Right lung (tissue), 5 donors: ENCODE measurements around the gene PLVAP. TPM values are rescaled to one million over a fixed set of nuclear protein-coding genes. Genes with fewer than 3 reads are reported as not detected.
"Not testable (repeated sequence)": the region's sequence is repeated elsewhere in the genome, so short reads cannot be mapped to it uniquely, and the experiment has no call there.

Experiments used
- DNase-seq, 2 donors: peaks; one replicate each; pipeline ENCODE4 v3.0.0-alpha.2; 2013
- polyA plus RNA-seq, 5 donors: library from polyadenylated mRNA; unstranded; fragments of 120-200 nt; gene quantifications; one replicate each; pipeline versions ENCODE4 v1.2.1 to v1.2.3, GENCODE V29; 2013; ENCODE audit warnings: inconsistent platforms in 1 of 5, low replicate concordance in 1 of 5; ENCODE audit not compliant: insufficient read length in 5 of 5, insufficient read depth in 1 of 5

Gene PLVAP
- polyA plus RNA-seq, 5 donors: 10.1 to 24.4 (median 19.6) TPM

DNA sequence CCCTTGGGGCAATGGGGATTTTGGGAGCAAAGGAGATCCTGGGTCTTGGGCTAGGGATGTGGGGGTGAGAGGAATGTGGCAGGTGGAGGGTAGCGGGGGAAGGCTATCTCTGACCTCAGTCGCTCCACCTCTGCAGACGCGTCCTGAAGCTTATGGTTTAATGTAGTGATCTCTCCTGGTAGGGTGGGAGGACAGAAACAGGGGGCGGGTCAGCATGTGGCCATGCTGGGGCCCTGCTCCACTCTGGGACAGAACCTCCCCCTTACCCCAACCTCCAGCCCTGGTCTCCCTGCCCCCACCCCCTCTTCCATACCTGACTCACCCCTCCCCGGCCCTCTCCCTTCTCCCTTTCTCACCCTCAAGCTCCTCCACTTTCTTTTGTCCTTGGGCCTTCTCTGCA, 26.9 kb upstream of the PLVAP start:
- no peak for DNase-seq

GRCh38 chr19:17402982-17403855, 26.1 kb upstream of the PLVAP start:
- DNase-seq: no peak

DNA sequence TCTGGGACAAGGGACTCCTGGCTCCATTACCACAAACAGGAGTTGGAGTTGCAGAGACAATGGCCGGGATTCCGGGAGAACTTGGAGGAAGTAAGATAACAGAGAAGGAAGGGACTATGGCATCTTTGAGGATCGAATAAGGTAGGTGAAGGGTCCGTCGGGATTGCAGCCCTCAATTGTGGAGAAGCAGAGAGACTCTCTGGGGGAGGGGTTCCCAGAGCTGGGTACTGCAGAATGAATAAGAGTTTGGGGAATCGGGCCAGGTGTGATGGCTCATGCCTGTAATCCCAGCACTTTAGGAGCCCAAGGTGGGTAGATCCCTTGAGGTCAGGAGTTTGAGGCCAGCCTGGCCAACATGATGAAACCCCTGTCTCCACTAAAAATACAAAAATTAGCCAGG, 24.5 kb upstream of the PLVAP start:
- no peak for DNase-seq

GRCh38 chr19:17398902-17399527, 21.9 kb upstream of the PLVAP start:
- DNase-seq: no peak

DNA sequence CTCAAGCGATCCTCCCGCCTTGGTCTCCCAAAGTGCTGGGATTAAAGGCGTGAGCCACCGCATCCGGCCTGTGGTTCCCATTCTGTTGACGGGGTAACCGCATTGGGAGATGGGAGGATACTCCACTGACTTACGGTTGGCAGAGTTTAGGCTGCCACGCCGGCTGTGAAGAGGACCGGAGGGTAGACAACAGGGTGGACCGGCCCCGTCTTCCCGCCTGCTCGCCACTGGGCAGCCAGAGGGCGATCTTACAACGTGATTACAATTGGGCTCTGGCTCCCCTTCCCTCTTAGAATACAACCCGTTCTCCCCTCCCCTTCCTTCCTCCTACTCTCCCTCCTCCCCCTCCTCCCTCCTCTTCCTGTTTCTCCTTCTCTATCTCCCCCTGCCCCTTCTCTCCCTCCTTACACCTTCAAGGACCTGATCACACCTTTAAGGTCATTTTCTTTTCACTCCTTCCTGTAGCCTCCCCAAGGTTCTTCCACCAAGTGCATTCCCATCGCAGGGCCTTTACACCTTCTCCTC, 17.8 kb upstream of the PLVAP start:
- DNase-seq: no peak

DNA sequence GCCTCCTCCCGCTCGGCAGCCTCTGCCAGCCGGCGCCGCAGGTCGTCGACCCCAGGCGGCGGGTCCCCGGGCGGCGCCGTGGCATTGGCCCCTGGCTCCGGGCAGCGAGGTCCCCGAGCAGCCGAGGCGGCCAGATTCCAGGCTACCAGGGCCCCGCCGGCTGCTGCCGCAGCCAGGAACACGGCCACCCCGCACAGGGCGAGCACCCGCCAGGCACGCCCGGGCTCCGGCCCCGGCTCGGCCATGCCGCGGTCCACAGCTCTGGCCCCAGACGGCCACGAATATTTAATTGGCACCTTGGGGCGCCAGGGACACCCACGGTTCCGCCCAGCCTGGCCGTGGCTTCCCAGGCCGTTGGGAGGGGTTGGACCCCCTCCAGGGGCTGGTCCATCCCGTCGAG, 16.8 kb upstream of the PLVAP start, which contains the start of gene CCDC194:
CCDC194 (minus strand) TSS at position 283 of the 400 bp plus-strand sequence; CDS start at position 245, 38 bp downstream.
- DNase-seq: no peak

DNA sequence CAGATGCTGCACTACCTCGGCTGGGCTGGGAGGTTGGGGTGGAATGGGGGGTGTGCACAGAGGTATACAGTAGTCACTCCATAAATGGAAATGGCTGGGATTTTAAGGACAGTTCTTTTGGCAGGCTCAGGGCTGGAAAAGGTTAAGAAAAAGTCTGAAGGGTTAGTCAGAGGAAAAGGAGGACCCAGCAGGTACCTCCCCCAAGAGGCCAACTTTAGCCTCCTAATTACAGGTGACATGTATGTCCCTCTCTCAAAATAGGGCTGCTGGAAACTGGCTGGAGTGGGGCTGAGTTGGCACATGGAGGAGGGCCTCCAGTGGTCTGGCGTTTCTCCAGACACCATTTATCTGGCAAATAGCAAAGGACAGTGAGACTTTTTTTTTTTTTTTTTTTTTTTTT, 15.9 kb upstream of the PLVAP start:
- DNase-seq: no peak

DNA sequence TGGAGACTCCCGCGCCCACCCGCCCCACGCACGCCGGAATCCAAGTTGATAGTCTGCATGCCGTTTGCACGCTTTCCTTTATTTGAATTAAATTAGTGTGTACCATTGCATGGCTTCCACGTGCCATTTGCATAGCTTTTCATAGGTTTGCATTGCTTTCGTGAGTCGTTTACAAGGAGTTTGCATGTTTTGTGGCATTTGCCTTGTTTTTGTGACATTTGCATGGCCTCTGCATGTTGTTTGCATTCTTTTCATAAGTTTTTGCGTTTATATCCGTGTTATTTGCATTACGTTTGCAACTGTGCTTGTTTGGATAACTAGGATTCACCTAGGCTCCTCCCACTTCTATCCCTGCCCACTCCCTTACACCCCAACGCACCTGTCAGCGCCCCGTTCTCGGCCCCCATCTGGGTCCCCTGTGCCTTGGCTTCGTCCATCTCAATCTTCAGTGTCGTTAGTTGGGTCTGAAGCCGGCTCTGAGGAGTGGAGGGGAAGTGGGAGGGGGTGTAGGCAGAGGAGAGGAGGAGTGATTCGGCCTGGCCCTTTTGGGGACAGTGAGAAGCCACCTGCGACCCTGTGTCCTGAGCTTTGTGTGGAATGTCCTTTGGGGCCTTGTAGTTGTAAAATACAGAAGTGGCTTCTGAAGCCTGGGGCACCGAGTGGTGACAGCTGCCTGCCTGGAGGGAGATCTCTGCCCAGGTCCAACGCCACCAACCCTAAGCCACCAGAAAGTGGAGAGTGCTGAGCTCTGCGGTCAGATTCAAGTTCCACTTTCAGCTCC, 14.4 kb upstream of the PLVAP start:
- no peak for DNase-seq

DNA sequence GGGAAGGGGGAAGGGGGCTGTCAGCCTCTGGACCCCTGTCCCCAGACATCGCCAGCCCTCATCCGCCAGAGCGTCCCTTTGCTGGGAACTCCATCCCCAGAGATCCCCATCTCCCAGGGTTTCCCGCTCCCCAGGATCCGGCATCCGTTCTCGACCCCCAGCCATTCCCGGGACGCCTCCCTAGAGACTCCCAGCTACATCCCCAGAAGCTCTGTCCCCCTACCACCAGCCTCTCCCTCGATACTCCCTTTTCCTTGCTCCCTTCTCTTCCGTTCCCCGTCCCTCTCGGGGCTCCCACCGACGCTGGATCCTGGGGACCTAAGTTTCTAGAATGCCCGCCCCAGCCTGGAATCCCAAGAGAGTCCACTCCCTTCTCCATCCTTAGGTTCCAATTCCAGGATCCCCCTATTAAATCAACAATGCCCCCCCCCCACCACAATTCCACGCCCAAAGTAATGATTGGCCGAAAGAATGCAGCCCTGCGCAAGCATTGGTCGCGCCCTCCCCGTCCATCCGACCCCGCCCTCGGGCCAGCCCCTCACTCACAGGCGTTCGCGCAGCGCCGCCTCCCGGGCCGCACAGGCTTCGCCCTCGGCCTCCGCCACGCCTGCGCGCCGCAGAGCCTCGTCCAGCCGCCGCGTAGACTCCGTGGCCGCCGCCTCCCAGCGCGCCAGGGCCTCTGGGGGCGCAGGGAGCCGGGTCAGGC, 13.7 kb upstream of the PLVAP start:
- peak; percentile 92 to 93 for DNase-seq

- no peak for DNase-seq
Observed at GRCh38 chr19:17389957-17390664, 13.0 kb upstream of the PLVAP start.

DNA sequence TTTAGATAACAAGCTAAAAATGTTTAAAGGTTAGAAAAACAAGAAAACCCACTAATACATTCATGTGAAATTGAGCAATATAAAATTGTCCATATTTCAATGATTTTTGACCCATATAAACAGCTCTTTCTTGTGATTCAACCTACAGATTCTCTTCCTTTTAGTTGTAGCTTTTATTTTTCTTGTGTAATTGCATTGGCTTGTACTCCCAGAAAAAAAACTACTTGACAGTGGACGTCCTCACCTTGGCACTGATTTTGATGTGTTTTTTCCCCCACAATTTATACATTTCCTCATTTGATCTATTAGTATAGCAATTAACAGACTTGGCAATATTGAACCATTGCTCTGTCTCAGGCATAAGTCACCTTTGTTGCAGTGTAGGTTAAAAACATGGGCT, 12.1 kb upstream of the PLVAP start:
- no peak for DNase-seq

DNA sequence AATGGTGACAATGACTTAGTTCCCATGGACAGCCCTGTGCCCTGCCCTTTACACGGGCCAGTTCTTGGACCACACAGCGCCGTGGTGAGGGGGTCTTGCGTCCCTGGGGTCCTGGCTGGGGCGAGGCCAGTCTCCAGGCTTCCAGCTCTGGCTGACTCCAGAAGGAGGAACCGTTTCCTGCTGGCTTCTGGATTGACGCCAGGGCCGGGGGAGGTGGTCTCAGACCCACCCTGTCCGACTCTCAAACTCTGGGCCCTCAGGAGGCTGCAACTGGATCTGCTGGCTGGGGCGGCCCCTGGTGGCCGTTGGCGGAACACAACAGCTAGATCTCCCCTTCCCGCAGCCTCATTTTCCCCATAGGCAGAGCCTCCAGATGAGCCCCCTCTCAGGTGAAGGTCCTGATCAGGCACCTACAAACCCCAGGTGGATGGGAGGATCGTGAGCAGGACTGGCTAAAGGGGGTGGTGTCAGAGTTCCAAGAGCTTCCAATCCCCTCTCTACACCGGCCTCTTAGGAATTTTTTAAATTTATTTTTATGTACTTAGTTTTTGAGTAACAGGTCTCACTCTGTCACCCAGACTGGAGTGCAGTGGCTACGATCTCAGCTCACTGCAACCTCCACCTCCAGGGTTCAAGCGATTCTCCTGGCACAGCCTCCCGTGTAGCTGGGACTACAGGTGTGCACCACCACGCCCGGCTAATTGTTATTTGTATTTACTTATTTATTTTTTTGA, 8.9 kb upstream of the PLVAP start:
- peak; percentile 36 to 48 for DNase-seq

DNA sequence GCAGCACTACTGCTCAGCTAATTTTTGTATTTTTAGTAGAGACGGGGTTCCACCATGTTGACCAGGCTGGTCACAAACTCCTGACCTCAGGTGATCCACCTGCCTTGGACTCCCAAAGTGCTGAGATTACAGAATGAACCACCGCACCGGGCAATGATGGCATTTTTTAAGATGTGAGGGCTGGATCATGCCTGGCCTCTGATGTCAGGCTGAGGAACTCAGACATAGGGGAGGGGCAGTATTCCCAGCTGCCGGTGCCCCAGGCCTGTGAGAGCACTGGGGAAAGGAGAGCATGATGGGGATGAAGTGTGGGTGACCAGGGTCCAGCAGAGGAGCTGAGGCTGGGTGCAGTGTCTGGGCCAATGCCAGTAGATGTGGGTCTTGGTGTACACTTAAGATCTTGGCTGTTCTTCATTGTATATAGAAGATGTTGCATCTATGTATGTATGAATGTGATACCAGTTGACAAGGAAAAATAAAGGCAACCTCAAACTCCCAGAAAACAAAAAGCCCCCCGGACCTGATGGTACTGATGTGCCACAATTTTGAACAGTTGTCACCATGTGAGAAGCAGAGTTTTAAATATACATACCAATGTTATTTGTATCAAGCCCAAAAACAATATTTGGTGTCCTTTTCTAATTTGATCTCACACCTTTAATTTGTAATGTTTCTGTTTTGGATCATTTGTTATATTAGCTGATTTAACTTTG, 3.4 kb upstream of the PLVAP start:
- no peak for DNase-seq

DNA sequence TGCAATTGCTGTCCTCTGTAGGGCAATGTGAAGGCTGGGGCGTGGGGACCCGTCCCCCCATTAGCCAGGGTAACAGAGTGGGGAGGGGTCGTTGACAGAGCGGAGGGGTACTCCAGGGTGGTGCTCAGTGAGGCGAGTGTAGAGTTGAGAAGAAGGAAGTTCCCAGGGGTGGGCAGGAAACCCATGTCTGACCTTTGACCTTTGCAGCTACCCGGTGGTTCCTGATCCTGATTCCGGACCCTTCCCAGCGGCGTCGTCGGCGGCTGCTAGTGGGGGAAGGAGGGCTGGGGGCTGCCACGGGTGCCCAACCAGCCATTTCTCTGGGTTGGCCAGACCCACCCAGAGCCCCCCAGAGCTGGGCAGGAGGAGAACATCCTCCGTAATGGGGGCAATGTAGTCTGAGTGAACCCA, 2.1 kb upstream of the PLVAP start:
- DNase-seq: peak in 1 of 2 donors; percentile 19

DNA sequence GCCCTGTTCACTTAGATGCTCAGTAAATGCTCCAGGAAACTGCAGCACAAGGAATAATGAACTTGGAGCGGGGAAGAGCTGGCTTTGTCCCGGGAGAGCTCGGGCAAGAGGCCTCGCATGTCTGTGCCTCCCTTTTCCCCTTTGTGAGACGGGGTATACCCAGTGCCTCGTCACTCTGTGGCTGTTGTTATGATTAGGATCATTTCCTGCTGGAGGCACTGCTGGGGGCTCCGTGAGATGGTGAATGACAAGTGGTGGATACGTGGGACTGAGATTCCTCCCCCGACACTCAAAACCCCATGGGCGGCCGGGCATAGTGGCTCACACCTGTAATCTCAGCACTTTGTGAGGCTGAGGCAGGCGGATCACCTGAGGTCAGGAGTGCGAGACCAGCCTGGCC, 1.1 kb upstream of the PLVAP start:
- DNase-seq: no peak

- DNase-seq: peak in 1 of 2 donors; percentile 46
Observed at GRCh38 chr19:17370026-17370587, 7.0 kb downstream of the PLVAP start.

GRCh38 chr19:17365361-17365760, 11.8 kb downstream of the PLVAP start:
- DNase-seq: no peak

GRCh38 chr19:17363852-17364605, 13.1 kb downstream of the PLVAP start:
- DNase-seq: not testable (repeated sequence)
